OCI-LY1 (cell line): ENCODE measurements around the gene NCS1.

Experiments used
- H2AFZ ChIP-seq: fragments of 200-600 bp; sonication (generic), shearing (Covaris generic); 2 replicates; pipeline ENCODE4 v1.6.0; 2014; ENCODE audit warnings: antibody characterized with exemption, mild to moderate bottlenecking, low read length
- H3F3A ChIP-seq: fragments of 200-600 bp; sonication (generic), shearing (Covaris generic); 2 replicates; pipeline ENCODE4 v1.6.0; 2014; ENCODE audit warnings: mild to moderate bottlenecking, antibody characterized with exemption, low read length, moderate library complexity; ENCODE audit not compliant: insufficient read depth
- H3K27ac ChIP-seq: fragments of 200-600 bp; sonication (generic); 2 replicates; pipeline ENCODE4 v1.5.1; 2014; ENCODE audit warnings: low read length, mixed run types, mild to moderate bottlenecking, low read depth; ENCODE audit not compliant: poor library complexity, severe bottlenecking
- H3K27me3 ChIP-seq: fragments of 200-600 bp; sonication (generic); 2 replicates; pipeline ENCODE4 v1.6.0; 2014; ENCODE audit warnings: antibody characterized with exemption, mild to moderate bottlenecking, low read length, moderate library complexity; ENCODE audit not compliant: insufficient read depth
- H3K36me3 ChIP-seq: fragments of 200-600 bp; sonication (generic); 2 replicates; pipeline ENCODE4 v1.6.1; 2014; ENCODE audit warnings: mild to moderate bottlenecking, antibody characterized with exemption, low read length, moderate library complexity, mixed read lengths; ENCODE audit not compliant: insufficient read depth
- H3K4me1 ChIP-seq: fragments of 200-600 bp; sonication (generic); 2 replicates; pipeline ENCODE4 v1.5.1; 2014; ENCODE audit warnings: mild to moderate bottlenecking, low read length, moderate library complexity; ENCODE audit not compliant: insufficient read depth, severe bottlenecking
- H3K4me2 ChIP-seq: fragments of 200-600 bp; sonication (generic), shearing (Covaris generic); 2 replicates; pipeline ENCODE4 v1.6.1; 2014; ENCODE audit warnings: low read length
- H3K4me3 ChIP-seq: fragments of 200-600 bp; sonication (generic); 2 replicates; pipeline ENCODE4 v1.5.1; 2014; ENCODE audit warnings: low read length, low read depth, mild to moderate bottlenecking, mixed read lengths; ENCODE audit not compliant: poor library complexity, severe bottlenecking
- H3K79me2 ChIP-seq: fragments of 200-600 bp; shearing (Covaris generic); 2 replicates; pipeline ENCODE4 v1.6.1; 2016; ENCODE audit warnings: mixed run types, low read length, mixed read lengths; ENCODE audit not compliant: insufficient read depth
- H3K9ac ChIP-seq: fragments of 200-600 bp; sonication (generic), shearing (Covaris generic); 2 replicates; pipeline ENCODE4 v1.6.1; 2014; ENCODE audit warnings: mild to moderate bottlenecking, low read length, mixed read lengths
- H3K9me2 ChIP-seq: fragments of 200-600 bp; sonication (generic), shearing (Covaris generic); 2 replicates; pipeline ENCODE4 v1.6.1; 2014; ENCODE audit warnings: low read depth, mild to moderate bottlenecking, low read length, mixed read lengths
- H3K9me3 ChIP-seq: fragments of 200-600 bp; shearing (Covaris generic); 2 replicates; pipeline ENCODE4 v1.6.1; 2014; ENCODE audit warnings: low read length, mixed read lengths
- H4K20me1 ChIP-seq: fragments of 200-600 bp; sonication (generic), shearing (Covaris generic); 2 replicates; pipeline ENCODE4 v1.6.0; 2016; ENCODE audit warnings: mild to moderate bottlenecking, low read length; ENCODE audit not compliant: insufficient read depth
- EZH2 ChIP-seq: fragments of 200-600 bp; sonication (generic), shearing (Covaris generic); IDR thresholded peaks from 2 replicates; pipeline ENCODE4 v1.8.0; 2017; ENCODE audit warnings: borderline replicate concordance, mixed run types, mild to moderate bottlenecking, antibody characterized with exemption, low read length, moderate library complexity, mixed read lengths
- TF ChIP-seq, protein P1 (sequence below): fragments of 200-600 bp; sonication (generic), shearing (Covaris generic); IDR thresholded peaks from 2 replicates; pipeline ENCODE4 v1.5.1; 2017; ENCODE audit warnings: mild to moderate bottlenecking, antibody characterized with exemption, low read length, moderate library complexity, mixed read lengths

NCS1 gene

DNA sequence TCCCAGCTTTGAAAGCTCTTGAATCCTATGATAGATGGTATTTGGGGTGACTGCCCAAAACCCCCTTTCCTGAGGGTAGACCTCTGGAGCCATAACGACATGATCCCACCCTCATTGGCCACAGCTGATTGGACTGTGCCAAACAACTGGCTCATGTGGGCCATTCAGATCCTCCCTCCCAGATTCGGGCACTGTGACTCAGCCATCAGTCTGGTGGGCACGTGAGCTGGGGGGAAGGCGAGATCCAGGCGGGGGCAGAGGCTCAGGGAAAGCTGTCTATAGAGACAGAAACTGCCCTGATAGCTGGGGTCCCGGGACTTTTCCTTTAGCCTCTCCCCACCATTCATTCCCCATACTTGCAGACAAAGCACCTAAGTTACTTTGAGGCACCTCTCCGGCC is 15.1 kb upstream of the NCS1 start:
- no peaks in the 10 kb centered on the region for H3K9me2 ChIP-seq
- no peak overlapping the region for H3K4me2 ChIP-seq
- 0 out of 2 replicates have a peak, but pooled peaks cover 3% of the 10 kb centered on the region for H3K27me3 ChIP-seq
- H3K36me3 ChIP-seq: no peaks in the 10 kb centered on the region
- H3K9me3 ChIP-seq: no peaks in the 10 kb centered on the region
- no peak overlapping the region for H3K27ac ChIP-seq
- no peak overlapping the region for H2AFZ ChIP-seq
- H3K4me3 ChIP-seq: no peak overlapping the region
- TF ChIP-seq, protein P1, sequence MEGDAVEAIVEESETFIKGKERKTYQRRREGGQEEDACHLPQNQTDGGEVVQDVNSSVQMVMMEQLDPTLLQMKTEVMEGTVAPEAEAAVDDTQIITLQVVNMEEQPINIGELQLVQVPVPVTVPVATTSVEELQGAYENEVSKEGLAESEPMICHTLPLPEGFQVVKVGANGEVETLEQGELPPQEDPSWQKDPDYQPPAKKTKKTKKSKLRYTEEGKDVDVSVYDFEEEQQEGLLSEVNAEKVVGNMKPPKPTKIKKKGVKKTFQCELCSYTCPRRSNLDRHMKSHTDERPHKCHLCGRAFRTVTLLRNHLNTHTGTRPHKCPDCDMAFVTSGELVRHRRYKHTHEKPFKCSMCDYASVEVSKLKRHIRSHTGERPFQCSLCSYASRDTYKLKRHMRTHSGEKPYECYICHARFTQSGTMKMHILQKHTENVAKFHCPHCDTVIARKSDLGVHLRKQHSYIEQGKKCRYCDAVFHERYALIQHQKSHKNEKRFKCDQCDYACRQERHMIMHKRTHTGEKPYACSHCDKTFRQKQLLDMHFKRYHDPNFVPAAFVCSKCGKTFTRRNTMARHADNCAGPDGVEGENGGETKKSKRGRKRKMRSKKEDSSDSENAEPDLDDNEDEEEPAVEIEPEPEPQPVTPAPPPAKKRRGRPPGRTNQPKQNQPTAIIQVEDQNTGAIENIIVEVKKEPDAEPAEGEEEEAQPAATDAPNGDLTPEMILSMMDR: no peak
- TF ChIP-seq EZH2: no peak
- no peak overlapping the region for H3K9ac ChIP-seq
- no peaks in the 10 kb centered on the region for H3F3A ChIP-seq
- H3K79me2 ChIP-seq: no peaks in the 10 kb centered on the region
- H4K20me1 ChIP-seq: no peaks in the 10 kb centered on the region
- H3K4me1 ChIP-seq: no peaks in the 10 kb centered on the region

DNA sequence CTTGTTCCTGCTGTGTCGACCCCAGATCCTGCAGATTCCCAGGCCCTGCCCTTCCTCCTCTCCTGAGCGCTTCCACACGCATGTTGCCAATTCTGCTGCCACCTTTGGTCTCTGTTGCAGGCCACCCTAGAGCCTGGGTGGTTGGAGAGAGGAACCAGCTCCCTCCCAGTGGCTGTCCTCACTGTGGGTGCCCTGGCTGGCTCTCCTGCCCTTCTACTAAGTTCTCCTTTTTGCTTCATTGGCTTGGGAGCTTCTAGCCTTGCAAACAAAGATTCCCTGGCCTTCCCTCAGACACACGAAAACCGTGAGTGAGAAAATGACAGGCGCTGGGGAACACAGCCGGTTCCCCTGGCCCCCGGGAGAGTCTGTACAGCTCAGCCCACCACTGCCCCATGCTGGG is 14.2 kb upstream of the NCS1 start:
- Histone ChIP-seq H3K4me3 (no peak overlapping the region), H3K36me3 (no peaks in the 10 kb centered on the region), H3K9me2 (no peaks in the 10 kb centered on the region), H4K20me1 (no peaks in the 10 kb centered on the region), H2AFZ (no peak overlapping the region), H3K27ac (no peak overlapping the region), H3K9me3 (no peaks in the 10 kb centered on the region), H3F3A (no peaks in the 10 kb centered on the region), H3K27me3 (0 out of 2 replicates have a peak, but pooled peaks cover 3% of the 10 kb centered on the region), H3K79me2 (no peaks in the 10 kb centered on the region), H3K4me1 (no peaks in the 10 kb centered on the region), H3K9ac (no peak overlapping the region), H3K4me2 (no peak overlapping the region)
- TF ChIP-seq, protein P1: no peak
- no peak for TF ChIP-seq EZH2

DNA sequence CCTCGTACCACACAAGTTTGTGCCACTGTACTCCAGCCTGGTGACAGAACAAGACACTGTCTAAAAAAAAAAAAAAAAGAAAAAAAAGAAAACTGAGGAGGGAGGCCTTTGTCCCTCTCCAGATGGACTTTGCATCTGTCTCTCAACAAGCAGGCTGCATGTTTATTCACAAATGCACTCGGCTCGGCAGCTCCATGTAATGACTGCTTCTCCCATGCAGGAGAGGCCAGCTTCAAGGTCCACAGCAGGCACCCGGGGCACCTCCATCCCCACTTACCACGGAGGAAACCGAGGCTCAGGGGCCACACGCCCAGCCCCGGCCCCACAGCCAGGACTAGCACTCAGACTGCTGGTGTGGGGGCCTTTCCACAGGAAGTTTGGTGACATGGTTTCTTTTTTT is 13.1 kb upstream of the NCS1 start:
- Histone ChIP-seq H2AFZ (no peak overlapping the region), H3K4me3 (no peak overlapping the region), H3K36me3 (no peaks in the 10 kb centered on the region), H3K9me2 (no peaks in the 10 kb centered on the region), H3K27ac (no peak overlapping the region), H3K9me3 (no peaks in the 10 kb centered on the region), H3K9ac (no peak overlapping the region), H3K4me1 (no peaks in the 10 kb centered on the region), H3K4me2 (no peak overlapping the region), H3K79me2 (no peaks in the 10 kb centered on the region), H4K20me1 (no peaks in the 10 kb centered on the region), H3F3A (no peaks in the 10 kb centered on the region), H3K27me3 (0 out of 2 replicates have a peak, but pooled peaks cover 3% of the 10 kb centered on the region)
- TF ChIP-seq, protein P1: no peak
- no peak for TF ChIP-seq EZH2
